Mesendoderm (in vitro differentiated cells): ENCODE measurements around the gene ACACA.
A peak's percentile ranks its signal among the peaks of the same experiment; 100 is the strongest.

Source experiments
- DNase-seq: peaks from one replicate; pipeline ENCODE4 v3.0.0; 2013
- H2AK5ac ChIP-seq: 2 replicates; pipeline ENCODE4 v1.6.1; 2013; ENCODE audit warnings: low read length, inconsistent platforms
- H2BK120ac ChIP-seq: 2 replicates; pipeline ENCODE4 v1.6.1; 2013; ENCODE audit warnings: low read depth, mild to moderate bottlenecking, low read length, moderate library complexity, mixed read lengths
- H2BK15ac ChIP-seq: replicated peaks from 2 replicates; pipeline ENCODE4 v1.6.1; 2013; ENCODE audit warnings: low read depth, mild to moderate bottlenecking, moderate library complexity
- H2BK5ac ChIP-seq: 2 replicates; pipeline ENCODE4 v1.6.1; 2013; ENCODE audit warnings: low read length, inconsistent platforms
- H3K18ac ChIP-seq: 2 replicates; pipeline ENCODE4 v1.6.1; 2013; ENCODE audit warnings: mild to moderate bottlenecking, low read length, mixed read lengths
- H3K23ac ChIP-seq: one replicate; pipeline ENCODE4 v1.6.1; 2013; ENCODE audit warnings: low read length
- H3K27ac ChIP-seq: 2 replicates; pipeline ENCODE4 v1.5.1; 2013; ENCODE audit warnings: low read depth, mild to moderate bottlenecking, inconsistent platforms, low read length, moderate library complexity
- H3K27me3 ChIP-seq: 2 replicates; pipeline ENCODE4 v1.6.1; 2013; ENCODE audit warnings: low read length, control low read depth, mild to moderate bottlenecking, inconsistent platforms; ENCODE audit not compliant: insufficient read depth, poor library complexity
- H3K36me3 ChIP-seq: 2 replicates; pipeline ENCODE4 v1.6.1; 2013; ENCODE audit warnings: low read length, inconsistent platforms; ENCODE audit not compliant: control insufficient read depth, insufficient read depth
- H3K4ac ChIP-seq: one replicate; pipeline ENCODE4 v1.6.1; 2013; ENCODE audit warnings: low read depth, mild to moderate bottlenecking, low read length, moderate library complexity
- H3K4me1 ChIP-seq: 2 replicates; pipeline ENCODE4 v1.6.1; 2013; ENCODE audit warnings: low read depth, low read length, inconsistent platforms; ENCODE audit not compliant: control insufficient read depth
- H3K4me2 ChIP-seq: 2 replicates; pipeline ENCODE4 v1.6.1; 2013; ENCODE audit warnings: low read length
- H3K4me3 ChIP-seq: 2 replicates; pipeline ENCODE4 v1.5.1; 2013; ENCODE audit warnings: mild to moderate bottlenecking, low read length
- H3K56ac ChIP-seq: one replicate; pipeline ENCODE4 v1.6.1; 2013; ENCODE audit warnings: low read length
- H3K79me1 ChIP-seq: 2 replicates; pipeline ENCODE4 v1.6.1; 2013; ENCODE audit warnings: low read length, inconsistent platforms
- H3K79me2 ChIP-seq: 2 replicates; pipeline ENCODE4 v1.6.1; 2013; ENCODE audit warnings: mild to moderate bottlenecking, low read length; ENCODE audit not compliant: control insufficient read depth, insufficient read depth
- H3K9ac ChIP-seq: 2 replicates; pipeline ENCODE4 v1.6.1; 2013; ENCODE audit warnings: low read length, inconsistent platforms
- H4K5ac ChIP-seq: one replicate; pipeline ENCODE4 v1.6.1; 2013; ENCODE audit warnings: low read length
- H4K8ac ChIP-seq: one replicate; pipeline ENCODE4 v1.6.1; 2013; ENCODE audit warnings: low read depth, mild to moderate bottlenecking, control low read depth, low read length, moderate library complexity
- WGBS: extraction: QIAGEN DNeasy Blood & Tissue Kit; methylation state at CpG from one replicate; pipeline ENCODE4 v1.1.7; 2013; ENCODE audit warnings: low lambda C conversion rate, missing lambda C conversion rate; ENCODE audit not compliant: insufficient coverage; ENCODE audit errors: extremely low coverage; 5-methylcytosine and 5-hydroxymethylcytosine counted together

The ACACA gene

GRCh38 chr17:37440424-37440823 is 33.8 kb upstream of the ACACA start:
- no peak overlapping the region for H3K4me2 ChIP-seq
- H3K23ac ChIP-seq: no peak overlapping the region
- no peaks in the 10 kb centered on the region for H3K79me2 ChIP-seq
- no peak overlapping the region for H3K4me3 ChIP-seq
- H3K4me1 ChIP-seq: no peaks in the 10 kb centered on the region
- no peak overlapping the region for H2AK5ac ChIP-seq
- H3K27me3 ChIP-seq: no peaks in the 10 kb centered on the region
- no peak overlapping the region for H2BK120ac ChIP-seq
- H3K36me3 ChIP-seq: peaks cover 3% of the 10 kb centered on the region
- no peak overlapping the region for H3K27ac ChIP-seq
- H3K18ac ChIP-seq: no peak overlapping the region
- no CpG with 5 or more reads among the region's 2 CpGs for WGBS
- H3K4ac ChIP-seq: no peak overlapping the region
- no peak overlapping the region for H3K56ac ChIP-seq
- H2BK5ac ChIP-seq: no peak overlapping the region
- DNase-seq: peak; percentile 8
- H4K5ac ChIP-seq: no peak overlapping the region
- H3K9ac ChIP-seq: no peak overlapping the region
- no peaks in the 10 kb centered on the region for H3K79me1 ChIP-seq
- no peak overlapping the region for H2BK15ac ChIP-seq
- H4K8ac ChIP-seq: no peak overlapping the region

- Histone ChIP-seq H3K27me3 (no peaks in the 10 kb centered on the region), H3K4me2 (no peak overlapping the region), H3K4ac (no peak overlapping the region), H4K5ac (no peak overlapping the region), H3K56ac (no peak overlapping the region), H2BK120ac (no peak overlapping the region), H3K4me1 (no peaks in the 10 kb centered on the region), H3K36me3 (peaks cover 3% of the 10 kb centered on the region), H3K23ac (no peak overlapping the region), H2BK5ac (no peak overlapping the region), H2AK5ac (no peak overlapping the region), H2BK15ac (no peak overlapping the region), H3K18ac (no peak overlapping the region), H3K27ac (no peak overlapping the region), H3K79me1 (no peaks in the 10 kb centered on the region), H3K79me2 (no peaks in the 10 kb centered on the region), H3K4me3 (no peak overlapping the region), H3K9ac (no peak overlapping the region), H4K8ac (no peak overlapping the region)
- peak; percentile 17 for DNase-seq
- WGBS: no CpG with 5 or more reads among the region's 4 CpGs
These were observed 31.5 kb upstream of the ACACA start for GRCh38 chr17:37438141-37438540.

- Histone ChIP-seq H3K4me2 (no peak overlapping the region), H3K79me2 (no peaks in the 10 kb centered on the region), H4K5ac (no peak overlapping the region), H2BK5ac (no peak overlapping the region), H3K23ac (no peak overlapping the region), H3K56ac (no peak overlapping the region), H3K4me1 (no peaks in the 10 kb centered on the region), H2BK120ac (no peak overlapping the region), H4K8ac (no peak overlapping the region), H3K36me3 (peaks cover 3% of the 10 kb centered on the region), H3K27ac (no peak overlapping the region), H2AK5ac (no peak overlapping the region), H3K9ac (no peak overlapping the region), H3K18ac (no peak overlapping the region), H3K4ac (no peak overlapping the region), H3K4me3 (no peak overlapping the region), H3K27me3 (no peaks in the 10 kb centered on the region), H2BK15ac (no peak overlapping the region), H3K79me1 (no peaks in the 10 kb centered on the region)
- no peak for DNase-seq
- WGBS: no CpG with 5 or more reads among the region's 2 CpGs
These were observed 26.0 kb upstream of the ACACA start for GRCh38 chr17:37432671-37433070.

- H3K9ac ChIP-seq: no peak overlapping the region
- no peak overlapping the region for H2BK120ac ChIP-seq
- no peak overlapping the region for H3K56ac ChIP-seq
- no peak overlapping the region for H3K4me3 ChIP-seq
- no peak overlapping the region for H3K4me2 ChIP-seq
- H3K36me3 ChIP-seq: peaks cover 2% of the 10 kb centered on the region
- no peaks in the 10 kb centered on the region for H3K27me3 ChIP-seq
- WGBS: 100% methylated on average over 1 of the region's 1 CpG
- no peak overlapping the region for H3K27ac ChIP-seq
- H3K4ac ChIP-seq: no peak overlapping the region
- no peak overlapping the region for H3K23ac ChIP-seq
- H3K18ac ChIP-seq: no peak overlapping the region
- no peak overlapping the region for H2BK5ac ChIP-seq
- no peaks in the 10 kb centered on the region for H3K79me1 ChIP-seq
- no peak overlapping the region for H2BK15ac ChIP-seq
- no peak overlapping the region for H4K5ac ChIP-seq
- no peak overlapping the region for H2AK5ac ChIP-seq
- no peak overlapping the region for H4K8ac ChIP-seq
- peak; percentile 35 for DNase-seq
- no peaks in the 10 kb centered on the region for H3K79me2 ChIP-seq
- H3K4me1 ChIP-seq: no peaks in the 10 kb centered on the region
These were observed 23.5 kb upstream of the ACACA start for GRCh38 chr17:37430051-37430627.

- Histone ChIP-seq H3K4ac (no peak overlapping the region), H2BK15ac (no peak overlapping the region), H3K27ac (no peak overlapping the region), H3K18ac (no peak overlapping the region), H3K79me1 (no peaks in the 10 kb centered on the region), H2BK120ac (no peak overlapping the region), H3K9ac (no peak overlapping the region), H3K79me2 (no peaks in the 10 kb centered on the region), H3K4me2 (no peak overlapping the region), H3K27me3 (no peaks in the 10 kb centered on the region), H3K4me1 (no peaks in the 10 kb centered on the region), H2BK5ac (no peak overlapping the region), H3K4me3 (no peak overlapping the region), H3K23ac (no peak overlapping the region), H4K5ac (no peak overlapping the region), H3K56ac (no peak overlapping the region), H2AK5ac (no peak overlapping the region), H4K8ac (no peak overlapping the region), H3K36me3 (peaks cover 2% of the 10 kb centered on the region)
- no peak for DNase-seq
- no CpG with 5 or more reads among the region's 1 CpG for WGBS
These were observed 22.8 kb upstream of the ACACA start for GRCh38 chr17:37429453-37429852.

GRCh38 chr17:37429039-37429438 is 22.4 kb upstream of the ACACA start:
- H2BK120ac ChIP-seq: no peak overlapping the region
- H3K4me3 ChIP-seq: no peak overlapping the region
- no peaks in the 10 kb centered on the region for H3K79me2 ChIP-seq
- H3K27ac ChIP-seq: no peak overlapping the region
- peaks cover 2% of the 10 kb centered on the region for H3K36me3 ChIP-seq
- no peaks in the 10 kb centered on the region for H3K27me3 ChIP-seq
- no peak overlapping the region for H3K23ac ChIP-seq
- H3K4ac ChIP-seq: no peak overlapping the region
- H3K79me1 ChIP-seq: no peaks in the 10 kb centered on the region
- no peak overlapping the region for H3K18ac ChIP-seq
- DNase-seq: peak; percentile 61
- H3K56ac ChIP-seq: no peak overlapping the region
- H2BK5ac ChIP-seq: no peak overlapping the region
- H2BK15ac ChIP-seq: no peak overlapping the region
- H4K8ac ChIP-seq: no peak overlapping the region
- H2AK5ac ChIP-seq: no peak overlapping the region
- no peak overlapping the region for H3K9ac ChIP-seq
- no peak overlapping the region for H4K5ac ChIP-seq
- no CpG with 5 or more reads among the region's 3 CpGs for WGBS
- H3K4me1 ChIP-seq: no peaks in the 10 kb centered on the region
- no peak overlapping the region for H3K4me2 ChIP-seq
